ENCODE results near the gene ZNF544. TPM values are rescaled to one million over a fixed set of nuclear protein-coding genes. Genes with fewer than 3 reads are reported as not detected.

The ZNF544 gene
- total RNA-seq, 4 donors from 2014 or later, result 29.5 to 38.8 (median 37.6) TPM

DNA sequence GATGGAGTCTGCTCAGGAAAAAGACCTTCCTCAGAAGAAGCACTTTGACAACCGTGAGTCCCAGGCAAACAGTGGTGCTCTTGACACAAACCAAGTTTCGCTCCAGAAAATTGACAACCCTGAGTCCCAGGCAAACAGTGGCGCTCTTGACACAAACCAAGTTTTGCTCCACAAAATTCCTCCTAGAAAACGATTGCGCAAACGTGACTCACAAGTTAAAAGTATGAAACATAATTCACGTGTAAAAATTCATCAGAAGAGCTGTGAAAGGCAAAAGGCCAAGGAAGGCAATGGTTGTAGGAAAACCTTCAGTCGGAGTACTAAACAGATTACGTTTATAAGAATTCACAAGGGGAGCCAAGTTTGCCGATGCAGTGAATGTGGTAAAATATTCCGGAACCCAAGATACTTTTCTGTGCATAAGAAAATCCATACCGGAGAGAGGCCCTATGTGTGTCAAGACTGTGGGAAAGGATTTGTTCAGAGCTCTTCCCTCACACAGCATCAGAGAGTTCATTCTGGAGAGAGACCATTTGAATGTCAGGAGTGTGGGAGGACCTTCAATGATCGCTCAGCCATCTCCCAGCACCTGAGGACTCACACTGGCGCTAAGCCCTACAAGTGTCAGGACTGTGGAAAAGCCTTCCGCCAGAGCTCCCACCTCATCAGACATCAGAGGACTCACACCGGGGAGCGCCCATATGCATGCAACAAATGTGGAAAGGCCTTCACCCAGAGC is 16.2 kb upstream of the ZNF544 start:
- Histone ChIP-seq H3K27me3 (no peaks in the 10 kb centered on the region), H3K4me1 (no peaks in the 10 kb centered on the region), H3K4me3 (no peak overlapping the region), H3K36me3 (peaks cover 57 to 66% (median 60%) of the 10 kb centered on the region in 4 donors), H3K27ac (replicated peaks in 1 of 4) (no peak overlapping the region), H3K9me3 (peaks cover 51 to 100% (median 100%) of the 10 kb centered on the region in 4 donors)
- 98% methylated on average over 17 of the region's 17 CpGs for WGBS
- intact Hi-C loops (cut with DNase I), result no loop called here
- TF ChIP-seq POLR2AphosphoS5 (IDR thresholded peaks at IDR 0.05), result no peak
- TF ChIP-seq, protein P1, sequence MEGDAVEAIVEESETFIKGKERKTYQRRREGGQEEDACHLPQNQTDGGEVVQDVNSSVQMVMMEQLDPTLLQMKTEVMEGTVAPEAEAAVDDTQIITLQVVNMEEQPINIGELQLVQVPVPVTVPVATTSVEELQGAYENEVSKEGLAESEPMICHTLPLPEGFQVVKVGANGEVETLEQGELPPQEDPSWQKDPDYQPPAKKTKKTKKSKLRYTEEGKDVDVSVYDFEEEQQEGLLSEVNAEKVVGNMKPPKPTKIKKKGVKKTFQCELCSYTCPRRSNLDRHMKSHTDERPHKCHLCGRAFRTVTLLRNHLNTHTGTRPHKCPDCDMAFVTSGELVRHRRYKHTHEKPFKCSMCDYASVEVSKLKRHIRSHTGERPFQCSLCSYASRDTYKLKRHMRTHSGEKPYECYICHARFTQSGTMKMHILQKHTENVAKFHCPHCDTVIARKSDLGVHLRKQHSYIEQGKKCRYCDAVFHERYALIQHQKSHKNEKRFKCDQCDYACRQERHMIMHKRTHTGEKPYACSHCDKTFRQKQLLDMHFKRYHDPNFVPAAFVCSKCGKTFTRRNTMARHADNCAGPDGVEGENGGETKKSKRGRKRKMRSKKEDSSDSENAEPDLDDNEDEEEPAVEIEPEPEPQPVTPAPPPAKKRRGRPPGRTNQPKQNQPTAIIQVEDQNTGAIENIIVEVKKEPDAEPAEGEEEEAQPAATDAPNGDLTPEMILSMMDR (IDR thresholded peaks at IDR 0.05), result no peak
- no peak for TF ChIP-seq EP300 (IDR thresholded peaks at IDR 0.05)
- TF ChIP-seq POLR2A (IDR thresholded peaks at IDR 0.05; ENCODE audit: low read depth), result no peak
- DNase-seq (ENCODE audit: extremely low spot score), result no peak

DNA sequence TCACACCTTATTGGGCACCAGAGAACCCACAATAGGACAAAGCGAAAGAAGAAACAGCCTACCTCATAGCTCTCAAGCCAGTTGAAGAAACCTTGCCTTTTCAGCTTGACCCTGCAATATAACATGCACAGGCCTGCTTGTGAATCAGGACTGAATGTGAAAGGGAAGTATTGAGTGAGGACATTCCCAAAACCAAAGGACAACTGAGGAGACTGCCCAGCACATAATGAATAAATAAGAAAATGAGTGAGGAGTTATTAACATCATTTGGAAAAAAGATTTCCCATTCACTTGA is 15.7 kb upstream of the ZNF544 start:
- no peak for DNase-seq (ENCODE audit: extremely low spot score)
- no peak overlapping the region for H3K4me3 ChIP-seq
- no peaks in the 10 kb centered on the region for H3K4me1 ChIP-seq
- TF ChIP-seq EP300 (IDR thresholded peaks at IDR 0.05) (no peak), POLR2A (IDR thresholded peaks at IDR 0.05; ENCODE audit: low read depth) (no peak), POLR2AphosphoS5 (IDR thresholded peaks at IDR 0.05) (no peak)
- TF ChIP-seq, protein P1 (IDR thresholded peaks at IDR 0.05), result no peak
- intact Hi-C loops (cut with DNase I), result no loop called here
- peaks cover 52 to 61% (median 55%) of the 10 kb centered on the region in 4 donors for H3K36me3 ChIP-seq
- peaks cover 46 to 100% (median 100%) of the 10 kb centered on the region in 4 donors for H3K9me3 ChIP-seq
- H3K27me3 ChIP-seq, result no peaks in the 10 kb centered on the region
- H3K27ac ChIP-seq (replicated peaks in 1 of 4), result no peak overlapping the region
- 92% methylated on average over 1 of the region's 1 CpG for WGBS

DNA sequence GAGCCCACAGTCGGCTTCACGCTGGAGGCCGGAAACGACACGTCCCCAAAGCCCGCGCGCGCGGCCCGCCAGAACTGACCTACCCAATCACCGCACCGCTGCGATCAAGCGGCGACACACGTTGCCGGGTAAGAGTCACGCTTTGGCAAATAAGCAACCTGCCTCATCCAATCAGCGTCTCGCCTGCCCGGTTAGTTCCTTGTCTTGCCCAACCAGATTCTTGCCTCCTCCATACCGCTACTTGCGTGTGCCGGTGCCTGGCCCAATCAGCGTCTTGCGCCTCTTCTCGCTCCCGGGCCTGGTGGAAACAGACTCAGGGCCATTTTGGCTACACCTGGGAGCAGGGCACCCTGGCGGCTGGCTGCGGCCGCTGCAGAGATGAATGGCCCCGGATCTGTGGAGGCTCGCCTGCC is 11.6 kb upstream of the ZNF544 start:
- intact Hi-C loops (cut with DNase I), result no loop called here
- TF ChIP-seq EP300 (IDR thresholded peaks at IDR 0.05) (no peak), POLR2A (IDR thresholded peaks at IDR 0.05; ENCODE audit: low read depth) (no peak), POLR2AphosphoS5 (IDR thresholded peaks at IDR 0.05) (no peak)
- TF ChIP-seq, protein P1 (IDR thresholded peaks at IDR 0.05), result no peak
- H3K9me3 ChIP-seq, result peaks cover 21 to 96% (median 80%) of the 10 kb centered on the region in 4 donors
- H3K27me3 ChIP-seq, result no peaks in the 10 kb centered on the region
- no peak for DNase-seq (ENCODE audit: extremely low spot score)
- WGBS, result 47% methylated on average over 33 of the region's 34 CpGs
- H3K4me3 ChIP-seq, result no peak overlapping the region
- no peaks in the 10 kb centered on the region for H3K4me1 ChIP-seq
- no peak overlapping the region for H3K27ac ChIP-seq (replicated peaks in 1 of 4)
- peaks cover 11 to 20% (median 14%) of the 10 kb centered on the region in 4 donors for H3K36me3 ChIP-seq

DNA sequence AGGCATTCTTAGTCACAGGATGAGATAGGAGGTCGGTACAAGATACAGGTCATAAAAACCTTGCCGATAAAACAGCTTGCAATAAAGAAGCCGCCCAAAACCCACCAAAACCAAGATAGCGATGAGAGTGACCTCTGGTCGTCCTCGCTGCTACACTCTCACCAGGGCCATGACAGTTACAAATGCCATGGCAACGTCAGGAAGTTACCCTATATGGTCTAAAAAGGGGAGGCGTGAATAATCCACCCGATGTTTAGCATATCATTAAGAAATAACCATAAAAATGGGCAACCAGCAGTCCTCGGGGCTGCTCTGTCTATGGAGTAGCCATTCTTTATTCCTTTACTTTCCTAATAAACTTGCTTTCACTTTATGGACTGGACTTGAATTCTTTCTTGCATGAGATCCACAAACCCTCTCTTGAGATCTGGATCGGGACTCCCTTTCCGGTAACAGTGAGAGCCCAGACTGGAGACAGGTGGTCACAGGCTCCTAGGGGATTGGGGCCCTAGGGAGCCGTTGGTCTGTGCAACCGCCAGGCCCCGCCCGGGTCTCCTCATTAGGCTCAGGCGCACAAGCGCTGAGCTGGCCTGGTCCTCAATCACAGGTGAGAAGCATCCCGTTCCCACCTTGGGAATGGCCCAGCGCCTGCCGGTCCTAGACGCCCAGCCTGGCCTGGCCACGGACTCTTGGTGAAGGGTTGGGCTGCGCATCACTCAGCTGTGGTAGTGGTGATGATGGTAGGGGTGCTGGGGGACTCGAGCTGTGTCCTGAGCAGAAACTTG is 10.9 kb upstream of the ZNF544 start:
- Histone ChIP-seq H3K9me3 (peaks cover 14 to 89% (median 76%) of the 10 kb centered on the region in 4 donors), H3K36me3 (peaks cover 4 to 13% (median 7%) of the 10 kb centered on the region in 4 donors), H3K4me1 (no peaks in the 10 kb centered on the region), H3K27me3 (no peaks in the 10 kb centered on the region), H3K27ac (replicated peaks in 1 of 4) (no peak overlapping the region), H3K4me3 (no peak overlapping the region)
- WGBS, result 93% methylated on average over 17 of the region's 25 CpGs
- no peak for DNase-seq (ENCODE audit: extremely low spot score)
- intact Hi-C loops (cut with DNase I), result no loop called here
- TF ChIP-seq EP300 (IDR thresholded peaks at IDR 0.05) (no peak), POLR2AphosphoS5 (IDR thresholded peaks at IDR 0.05) (no peak), POLR2A (IDR thresholded peaks at IDR 0.05; ENCODE audit: low read depth) (no peak)
- TF ChIP-seq, protein P1 (IDR thresholded peaks at IDR 0.05), result no peak

Data from esophagus muscularis mucosa (tissue), 4 donors.